Activated T-cell treated with anti-CD3 and anti-CD28 coated beads, Interleukin-2, amount 50 U/mL, for 1 hour (primary cell): ENCODE measurements around the gene BCAS3.
"Not testable (repeated sequence)": the region's sequence is repeated elsewhere in the genome, so short reads cannot be mapped to it uniquely, and the experiment has no call there.

Experiments used
- DNase-seq: peaks from one replicate; pipeline ENCODE4 v3.0.0-alpha.2; 2020

The BCAS3 gene

DNA sequence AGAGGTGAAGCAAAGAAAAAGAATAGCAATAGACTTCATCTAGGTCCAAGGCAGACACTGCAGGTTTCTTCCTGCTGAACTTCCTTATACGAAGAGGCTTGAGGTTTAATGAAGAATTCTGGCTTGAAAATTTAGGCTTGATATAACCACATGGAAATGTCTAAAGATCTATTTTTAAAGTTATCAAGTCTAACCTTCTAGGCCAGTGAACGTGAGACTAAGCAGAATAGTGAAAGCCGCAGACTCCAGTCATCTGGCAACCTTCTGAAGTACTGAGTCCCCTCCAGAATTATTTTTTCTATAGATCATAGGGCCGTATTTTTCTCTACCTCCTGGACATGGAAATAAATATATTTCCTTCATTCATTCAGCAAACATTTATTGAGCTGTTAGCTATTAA is 333.6 kb downstream of the BCAS3 start:
- DNase-seq: no peak

DNA sequence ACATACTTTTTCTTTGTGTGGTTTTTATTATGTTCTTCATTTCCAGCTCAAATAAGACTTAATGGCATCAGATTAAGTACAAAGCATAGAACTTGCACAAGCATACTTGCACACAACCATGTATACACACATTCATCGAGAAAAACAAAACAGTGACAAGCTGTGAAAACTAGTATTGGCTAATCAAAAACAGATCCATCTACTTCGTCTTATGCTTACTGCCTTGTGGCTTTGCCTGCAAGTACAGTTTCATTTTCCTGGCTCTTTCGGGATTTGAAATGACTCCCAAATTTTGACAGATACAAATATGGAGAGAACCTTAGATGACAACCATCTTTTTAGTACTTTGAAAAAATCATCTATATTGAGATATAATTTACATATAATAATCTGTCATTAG is 338.3 kb downstream of the BCAS3 start:
- no peak for DNase-seq

DNA sequence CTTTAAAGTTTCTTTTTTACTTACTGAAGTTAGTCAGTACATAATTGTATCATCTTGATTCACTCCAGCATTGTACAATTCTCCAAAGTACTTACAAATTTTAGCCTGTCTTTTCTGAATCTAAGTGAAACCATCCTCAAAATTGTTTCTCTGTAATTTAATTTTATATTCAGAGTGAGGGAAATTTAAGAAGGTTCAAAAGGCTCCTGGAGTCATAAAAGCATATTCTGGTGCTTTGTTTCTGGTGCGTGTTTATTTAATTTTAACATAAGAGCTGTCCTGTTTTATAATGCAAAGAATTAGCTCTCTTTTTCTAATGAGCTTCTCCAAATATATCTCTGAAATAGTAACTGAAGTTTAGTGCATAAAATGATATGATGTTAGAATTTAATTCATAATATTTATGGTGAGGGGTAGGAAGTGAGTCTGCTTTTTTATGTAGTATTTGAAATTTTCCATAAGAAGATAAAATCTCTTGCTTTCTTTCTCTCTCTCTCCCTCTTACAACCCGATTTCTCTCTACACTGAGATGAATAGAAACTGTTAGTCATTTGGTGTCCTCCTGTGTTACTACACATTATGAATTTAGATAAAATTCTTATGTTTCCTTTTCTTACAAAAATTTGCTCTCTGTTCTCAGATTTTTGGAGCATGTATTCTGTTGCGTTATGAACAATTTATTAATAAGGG is 339.8 kb downstream of the BCAS3 start:
- no peak for DNase-seq

DNA sequence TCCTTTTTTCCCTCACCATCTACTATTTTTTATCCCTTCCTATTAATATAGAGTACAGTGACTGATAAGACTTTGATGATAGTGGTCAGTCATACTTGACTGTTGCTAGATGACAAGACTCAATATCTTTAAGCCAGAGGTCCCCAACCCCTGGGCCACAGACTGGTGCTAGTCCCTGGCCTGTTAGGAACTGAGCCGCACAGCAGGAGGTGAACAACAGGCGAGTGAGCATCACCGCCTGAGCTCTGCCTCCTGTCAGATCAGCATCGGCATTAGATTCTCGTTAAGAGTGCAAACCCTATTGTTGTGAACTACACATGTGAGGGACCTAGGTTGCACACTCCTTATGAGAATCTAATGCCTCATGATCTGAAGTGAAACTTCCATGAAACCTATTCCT is 341.3 kb downstream of the BCAS3 start:
- no peak for DNase-seq

DNA sequence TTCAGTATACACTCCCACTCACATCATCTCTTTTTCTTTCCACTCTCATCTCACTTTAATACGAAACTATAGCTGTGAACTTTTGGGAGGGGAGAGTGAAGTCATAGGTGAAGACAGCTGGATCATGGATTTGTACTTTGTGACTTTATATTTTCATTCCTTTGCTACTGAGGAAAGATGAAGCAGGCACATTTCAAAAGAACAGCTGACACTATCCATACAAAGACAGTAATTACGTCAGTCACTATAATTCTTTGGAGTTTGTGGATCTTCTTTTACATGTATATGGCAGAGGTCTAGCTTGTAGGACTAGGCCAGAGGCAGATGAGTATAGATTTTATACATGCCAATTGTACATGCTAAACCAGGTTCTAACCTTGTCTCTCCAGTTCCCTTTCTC is 346.3 kb downstream of the BCAS3 start:
- no peak for DNase-seq

DNA sequence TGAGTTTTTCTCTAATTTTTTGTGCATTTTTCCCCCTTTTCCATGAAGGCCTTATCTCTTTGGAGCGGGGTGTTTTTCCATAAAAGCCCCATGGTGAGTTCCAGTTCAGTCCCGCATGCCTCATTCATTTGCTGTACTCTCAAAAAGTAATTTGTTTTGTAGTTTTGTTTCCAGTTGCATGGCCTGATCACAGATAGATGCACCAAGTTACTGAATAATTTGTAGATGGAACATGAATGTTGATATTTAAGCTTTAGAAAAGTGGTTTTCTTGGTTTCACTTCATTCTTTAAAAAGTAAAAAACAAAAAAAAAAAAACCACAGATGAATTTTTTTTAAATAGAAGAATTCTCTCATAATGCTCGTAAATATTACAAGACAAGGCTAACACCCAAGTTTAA is 349.2 kb downstream of the BCAS3 start:
- DNase-seq: no peak

DNA sequence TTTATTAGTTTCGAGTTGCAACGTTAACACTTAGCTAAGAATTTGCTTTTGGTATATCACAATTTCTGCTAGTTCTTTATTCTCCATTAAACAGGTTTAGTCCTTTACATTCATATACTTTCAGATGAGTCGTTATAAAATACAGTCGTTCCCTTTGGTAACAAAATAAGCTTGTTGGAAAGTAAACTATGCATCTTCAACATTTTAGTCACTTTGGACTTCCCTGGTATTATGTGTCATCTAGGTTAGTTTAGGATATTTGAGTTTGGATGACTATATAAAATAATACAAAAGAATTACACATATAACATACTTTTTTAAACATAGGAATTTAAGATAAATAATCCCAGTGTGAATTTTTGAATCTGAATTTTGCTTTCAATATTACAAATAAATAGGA is 351.5 kb downstream of the BCAS3 start:
- no peak for DNase-seq

DNA sequence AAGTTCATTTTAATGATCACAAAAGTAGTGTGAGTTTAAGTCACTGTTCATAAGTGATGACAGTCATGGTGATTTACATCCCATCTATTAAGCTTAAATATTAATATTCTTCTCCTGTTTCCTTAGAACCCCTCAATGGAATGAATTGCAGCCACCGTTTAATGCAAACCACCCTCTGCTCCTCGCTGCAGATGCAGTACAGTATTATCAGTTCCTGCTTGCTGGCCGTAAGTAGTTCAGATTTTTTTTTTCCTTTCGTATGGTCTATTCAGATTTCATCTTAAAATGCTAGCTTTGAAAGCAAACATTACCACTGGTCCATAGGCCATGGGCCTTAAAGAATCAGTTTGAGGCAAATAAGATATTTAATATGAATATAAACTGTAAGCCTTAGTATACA is 363.0 kb downstream of the BCAS3 start:
- DNase-seq: no peak

DNA sequence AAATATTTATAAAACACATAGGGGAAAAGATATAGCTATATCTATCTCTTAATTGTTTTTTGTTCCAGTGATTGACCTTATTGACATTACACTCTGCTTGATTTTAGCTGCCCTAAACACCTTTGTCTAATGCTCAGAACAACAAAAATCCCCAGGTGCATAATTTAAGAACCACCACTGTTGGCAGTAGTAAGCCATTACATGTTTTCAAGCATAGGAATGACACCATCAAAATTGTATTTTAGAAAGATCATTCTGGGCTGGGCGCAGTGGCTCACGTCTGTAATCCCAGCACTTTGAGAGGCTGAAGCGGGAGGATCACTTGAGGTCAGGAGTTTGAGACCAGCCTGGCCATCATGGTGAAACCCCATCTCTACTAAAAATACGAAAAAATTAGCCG is 364.7 kb downstream of the BCAS3 start:
- not testable (repeated sequence) for DNase-seq

DNA sequence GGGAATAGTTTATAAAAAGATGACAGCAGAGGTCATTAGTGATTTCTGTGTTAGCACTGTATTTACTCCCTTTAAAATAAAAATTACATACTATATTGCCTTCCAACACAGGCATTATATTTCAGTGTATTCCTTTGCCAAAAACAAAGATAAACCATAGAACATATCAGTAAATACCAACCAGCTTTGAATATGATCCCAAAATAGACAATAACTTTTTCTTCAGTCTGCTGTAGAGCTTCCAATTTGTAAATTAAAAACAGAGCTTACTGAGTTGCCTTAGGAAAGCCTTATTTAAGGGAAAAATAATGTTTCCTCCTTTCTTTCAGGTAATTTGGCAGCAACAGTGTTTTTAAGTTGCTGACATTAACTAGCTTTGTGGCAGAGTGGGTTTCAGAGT is 369.9 kb downstream of the BCAS3 start:
- no peak for DNase-seq

DNA sequence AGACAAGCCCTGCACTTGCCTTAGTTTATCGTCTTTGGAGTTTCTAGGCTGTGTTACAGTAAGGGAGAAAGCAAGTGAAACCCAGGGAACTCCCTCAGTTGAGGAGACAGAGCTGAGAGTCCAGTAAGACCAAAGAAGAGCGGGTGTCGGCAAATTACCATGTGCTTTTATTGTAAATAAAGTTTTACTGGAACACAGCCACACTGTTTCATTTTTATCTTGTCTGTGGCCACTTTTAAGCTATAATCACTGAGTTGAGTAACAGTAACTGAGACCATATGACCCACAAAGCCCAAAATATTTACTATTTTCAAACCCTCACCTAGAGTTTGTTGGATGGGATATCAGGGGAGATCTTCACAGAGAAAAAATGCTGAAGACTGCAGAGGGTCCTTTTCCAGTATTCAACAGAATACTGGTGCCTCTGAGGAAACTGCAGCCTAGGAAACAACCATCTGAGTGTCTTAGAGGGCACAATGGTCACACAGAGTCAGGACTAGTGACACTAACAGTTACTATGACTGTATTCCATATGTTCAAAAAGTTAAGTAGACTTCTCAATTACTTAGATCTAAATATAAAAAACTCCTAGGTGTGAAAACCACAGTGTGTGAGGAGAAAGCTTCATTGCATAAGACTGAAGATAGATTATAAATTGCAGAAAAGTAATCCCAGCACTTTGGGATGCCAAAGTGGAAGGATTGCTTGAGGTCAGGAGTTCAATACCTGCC is 370.9 kb downstream of the BCAS3 start:
- DNase-seq: no peak

DNA sequence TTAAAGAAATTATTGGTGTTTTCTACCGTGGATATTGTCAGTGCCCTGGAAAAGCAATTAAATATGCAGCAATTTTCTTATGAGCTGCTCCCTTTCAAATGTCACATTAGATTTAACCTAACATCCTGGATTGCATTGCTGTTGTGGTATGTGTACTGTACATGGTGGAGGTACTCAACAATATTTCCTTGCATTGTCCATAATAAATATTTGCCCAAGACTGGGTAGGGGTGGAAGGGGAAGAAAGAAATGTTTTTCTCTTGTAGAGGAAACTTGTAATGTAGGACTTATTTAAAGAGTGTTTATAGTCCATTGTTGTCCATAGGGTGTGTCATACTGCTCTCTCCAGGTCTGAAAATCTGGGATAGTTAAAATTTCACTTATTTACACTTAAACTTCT is 375.8 kb downstream of the BCAS3 start:
- no peak for DNase-seq

DNA sequence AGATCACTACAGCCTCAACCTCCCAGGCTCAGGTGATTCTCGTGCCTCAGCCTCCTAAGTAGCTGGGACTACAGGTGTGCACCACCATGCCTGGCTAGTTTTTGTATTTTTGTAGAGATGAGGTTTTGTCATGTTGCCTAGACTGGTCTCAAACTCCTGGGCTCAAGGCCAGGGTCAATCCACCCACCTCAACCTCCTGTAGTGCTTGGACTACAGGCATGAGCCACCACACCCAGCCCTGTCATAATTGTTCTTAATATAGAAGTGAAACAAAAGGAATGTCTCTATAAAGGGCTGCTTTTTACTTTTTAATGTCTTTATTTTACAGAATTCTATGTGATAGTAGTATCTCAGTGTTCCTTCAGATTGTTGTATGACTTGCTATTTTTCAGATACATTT is 376.8 kb downstream of the BCAS3 start:
- DNase-seq: no peak

DNA sequence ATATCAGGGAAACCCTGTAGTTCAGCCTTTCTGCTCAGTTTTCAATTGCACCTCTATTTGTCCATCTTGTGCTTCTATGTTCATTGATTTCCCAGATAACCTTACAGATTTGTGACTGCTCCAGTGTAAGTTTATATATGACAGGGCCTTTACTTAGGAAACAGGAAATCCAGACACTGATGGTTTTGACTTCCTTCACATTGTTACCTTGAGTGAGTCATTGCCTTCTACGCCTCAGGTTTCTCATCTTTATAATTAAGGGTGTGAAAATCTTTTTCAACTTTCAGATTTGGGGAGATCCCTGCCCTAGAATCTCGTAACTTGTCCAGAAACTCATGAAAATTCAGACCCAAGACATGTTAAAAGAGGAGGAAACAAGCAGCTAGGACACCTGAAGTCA is 379.6 kb downstream of the BCAS3 start:
- no peak for DNase-seq

DNA sequence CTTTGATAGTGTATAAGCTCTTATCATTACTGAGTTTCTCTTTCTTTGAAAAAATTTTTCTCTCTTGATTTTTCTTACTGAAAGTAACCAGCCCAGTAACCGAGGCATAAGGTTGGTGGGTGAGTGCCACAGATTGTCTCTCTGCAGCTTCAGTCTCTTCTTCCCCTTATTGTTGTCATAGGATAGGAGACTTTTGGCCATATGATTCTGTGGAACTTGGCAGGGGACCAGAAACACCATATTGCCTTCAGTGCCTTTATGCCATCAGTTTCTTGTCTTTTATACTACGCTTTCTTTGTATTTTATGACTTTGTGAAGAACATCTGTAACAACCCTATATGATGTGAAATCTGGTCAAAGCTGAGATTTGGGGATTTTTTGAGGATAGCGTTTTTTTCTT is 380.4 kb downstream of the BCAS3 start:
- no peak for DNase-seq

DNA sequence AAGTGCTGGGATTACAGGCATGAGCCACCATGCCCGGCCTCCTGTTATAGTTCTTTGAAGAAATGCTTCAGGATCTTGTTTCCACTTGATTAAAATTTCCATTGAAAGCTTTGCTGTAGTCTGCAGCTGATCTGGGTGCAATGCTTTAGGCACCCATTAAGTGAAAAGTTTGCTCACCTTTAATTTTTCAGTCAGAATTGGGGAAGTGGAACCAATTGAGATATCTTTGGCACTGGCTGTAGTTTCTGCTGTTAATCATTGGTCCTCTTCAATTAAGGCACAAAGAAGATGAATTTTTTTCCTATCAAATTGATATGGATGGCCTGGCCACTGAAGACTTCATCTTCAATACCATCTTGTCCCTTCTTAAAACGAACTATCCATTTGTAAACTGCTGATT is 385.9 kb downstream of the BCAS3 start:
- DNase-seq: no peak

DNA sequence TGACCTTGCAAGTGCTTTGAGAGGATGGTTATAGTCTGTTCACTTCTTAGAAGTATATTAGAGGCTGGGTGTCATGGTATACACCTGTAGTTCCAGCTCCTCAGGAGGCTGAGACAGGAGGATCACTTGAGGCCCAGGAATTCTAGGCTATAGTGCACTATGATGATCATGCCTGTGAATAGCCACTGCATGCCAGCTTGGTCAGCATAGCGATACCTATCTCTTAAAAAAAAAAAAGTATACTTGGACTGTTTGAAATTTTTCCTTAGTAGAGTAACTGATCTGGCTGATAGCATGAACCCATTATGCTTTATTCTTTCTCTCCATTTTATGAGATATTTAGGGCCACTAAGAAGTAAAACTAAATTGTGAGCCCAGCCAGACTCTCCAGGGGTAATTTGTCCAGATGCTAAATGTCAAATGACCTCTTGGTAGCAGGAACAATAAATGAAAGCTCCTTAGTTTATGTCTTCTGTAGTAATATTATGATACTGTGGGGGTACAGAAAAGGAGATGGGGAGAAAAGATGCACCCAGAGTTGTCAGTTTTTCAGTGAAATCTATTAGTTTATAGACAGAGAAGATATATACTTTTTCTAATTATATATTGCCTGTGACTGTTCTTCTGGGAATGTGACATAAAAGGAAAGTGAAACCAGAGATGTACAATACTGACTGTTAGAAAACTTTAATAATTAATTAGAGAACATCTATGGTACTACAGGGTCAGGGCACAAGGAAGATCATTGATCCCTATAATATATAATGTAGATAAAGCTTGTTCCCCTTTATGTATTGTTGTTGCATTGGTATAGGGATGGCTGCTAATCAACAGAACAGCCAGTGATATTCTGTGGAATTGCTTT is 386.7 kb downstream of the BCAS3 start:
- no peak for DNase-seq

DNA sequence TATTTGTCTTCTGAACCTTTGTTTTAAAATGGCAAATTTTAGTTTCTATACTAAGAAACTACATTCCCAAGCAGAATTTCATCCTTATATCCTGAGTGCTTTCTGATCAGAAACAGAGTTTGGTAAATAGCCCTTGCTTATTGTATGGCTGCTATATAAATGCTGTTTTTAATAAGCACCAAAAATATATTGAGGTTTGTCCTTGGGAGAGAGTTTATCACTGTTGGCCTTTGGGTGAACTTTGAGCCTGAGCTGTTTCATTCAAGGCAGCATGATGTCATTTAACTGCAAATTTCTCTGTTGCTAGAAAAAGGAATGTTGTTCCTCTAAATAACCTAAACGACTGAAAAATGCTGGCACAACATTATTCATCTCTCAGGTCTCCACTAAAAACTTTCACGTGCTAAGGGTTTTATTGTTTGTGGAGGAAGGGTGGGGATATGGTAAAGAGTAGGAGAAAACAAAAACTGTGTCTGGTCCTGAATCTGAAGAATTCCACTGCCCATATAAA is 387.7 kb downstream of the BCAS3 start:
- DNase-seq: no peak

DNA sequence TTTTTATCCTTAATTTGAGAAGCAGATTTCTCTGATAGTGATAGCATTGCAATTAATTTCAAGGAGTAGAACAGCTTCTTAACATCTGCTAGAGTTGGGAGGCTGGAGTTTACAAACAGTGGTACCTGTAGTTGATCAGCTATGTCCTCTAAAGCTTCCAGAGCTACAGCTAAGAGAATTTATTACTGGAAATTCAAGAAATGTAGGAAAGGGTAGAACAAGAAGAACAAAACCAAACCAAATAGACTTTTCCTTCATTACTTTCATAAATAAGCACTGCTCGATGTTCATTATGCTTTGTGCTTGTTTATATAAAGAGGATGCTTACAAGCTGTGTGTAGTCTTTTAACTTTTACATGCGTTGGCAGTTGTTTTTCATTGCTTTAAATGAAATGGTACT is 388.4 kb downstream of the BCAS3 start:
- DNase-seq: no peak

DNA sequence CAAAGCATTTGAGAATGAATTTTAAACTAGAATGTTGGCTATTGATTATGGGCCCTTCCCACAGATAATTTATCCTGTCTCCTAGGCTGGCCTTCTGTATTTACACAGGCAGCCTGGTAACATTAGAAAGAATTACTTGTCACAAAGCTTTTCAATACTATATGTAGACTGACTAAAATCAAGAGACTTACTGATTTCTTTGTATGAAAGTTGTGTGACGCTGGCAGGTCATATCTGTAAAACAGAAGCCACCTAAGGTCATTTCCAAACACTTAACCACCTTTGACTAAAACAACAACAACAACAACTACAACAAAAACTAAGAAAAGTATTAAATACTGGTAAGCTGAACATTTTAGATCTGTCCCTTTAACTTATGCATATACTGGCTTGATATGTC is 393.0 kb downstream of the BCAS3 start:
- no peak for DNase-seq

DNA sequence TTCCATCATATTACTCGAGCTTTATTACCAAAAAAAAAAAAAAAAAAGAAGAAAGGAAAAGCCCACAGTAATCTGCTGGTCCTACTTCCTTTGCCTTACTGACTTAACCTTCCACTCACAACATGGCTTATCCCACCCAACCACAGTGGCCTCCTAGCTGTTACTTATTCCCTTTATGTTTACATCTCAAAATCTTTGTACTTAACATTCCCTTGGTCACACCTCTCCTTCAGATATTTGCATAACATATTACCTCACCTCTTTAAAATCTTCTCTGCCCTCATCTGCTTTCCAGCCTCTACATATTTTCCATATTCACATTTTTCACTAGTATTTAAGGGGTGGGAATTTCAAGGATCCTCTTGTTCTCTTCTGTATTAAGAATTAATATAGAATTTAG is 395.0 kb downstream of the BCAS3 start:
- DNase-seq: no peak

DNA sequence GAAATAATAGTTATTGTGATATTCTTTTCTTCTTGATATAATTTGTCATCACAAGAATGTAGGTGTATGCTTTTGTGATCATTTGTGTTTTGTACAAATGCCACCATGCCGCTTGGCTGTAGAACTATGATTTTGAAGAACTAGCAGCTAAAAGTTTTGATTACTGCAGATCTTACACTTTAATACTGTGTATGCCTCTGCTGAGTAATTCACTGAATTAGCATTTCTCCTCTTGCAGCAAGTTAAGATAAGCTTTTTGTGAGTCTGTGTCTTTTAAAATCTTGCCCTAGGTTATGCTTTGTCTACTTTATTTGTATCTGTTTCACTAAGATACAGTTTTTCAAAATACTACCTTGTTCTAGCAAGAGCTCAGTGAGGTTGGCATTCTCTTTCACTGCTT is 395.5 kb downstream of the BCAS3 start:
- no peak for DNase-seq

DNA sequence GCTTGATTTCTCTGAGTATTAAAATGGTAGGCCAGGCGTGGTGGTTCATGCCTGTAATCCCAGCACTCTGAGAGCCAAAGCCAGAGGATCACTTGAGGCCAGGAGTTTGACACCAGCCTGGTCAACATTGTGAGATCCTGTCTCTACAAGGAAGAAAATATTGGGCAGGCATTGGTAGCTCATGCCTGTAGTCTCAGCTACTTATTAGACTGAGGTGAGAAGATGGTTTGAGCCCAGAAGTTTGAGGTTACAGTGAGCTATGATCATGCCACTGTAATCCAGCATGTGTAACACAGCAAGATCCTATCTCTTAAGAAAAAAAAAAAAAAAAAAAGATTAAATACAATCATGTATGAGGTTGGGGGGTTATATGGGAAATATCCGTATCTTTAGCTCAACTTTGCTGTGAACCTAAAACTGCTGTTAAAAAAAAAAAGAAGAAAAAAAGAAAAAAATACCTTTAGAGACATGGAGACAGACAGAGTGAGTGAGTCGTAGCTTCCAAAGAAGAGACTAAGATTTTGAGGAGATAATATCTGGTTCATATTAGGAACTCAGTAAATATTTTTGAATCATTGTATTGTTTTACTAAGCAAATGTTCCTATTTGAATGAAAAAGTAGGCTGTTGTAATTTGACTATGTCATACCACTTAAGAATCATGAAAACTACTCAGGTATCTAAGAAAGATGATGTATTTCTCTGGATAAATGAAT is 396.3 kb downstream of the BCAS3 start:
- no peak for DNase-seq
